Subcutaneous adipose tissue (tissue), 4 donors: Measurements from ENCODE around the gene PHF20. TPM values are rescaled to one million over a fixed set of nuclear protein-coding genes. Genes with fewer than 3 reads are reported as not detected.

Source experiments
- CTCF ChIP-seq: fragments of 450-650 bp; IDR thresholded peaks from one replicate; pipeline ENCODE4 v1.5.1; 2016; ENCODE audit warnings: low read depth, mild to moderate bottlenecking, control low read depth, antibody characterized with exemption, moderate library complexity
- total RNA-seq, 4 donors: library from RNA; depleted of rRNA; stranded (reverse); fragments of >200 nt; gene quantifications; one replicate each; pipeline ENCODE4 v1.1.0, GENCODE V29; 2016

The PHF20 gene
- total RNA-seq, 4 donors from 2014 or later = 35.5 to 61.6 (median 44.5) TPM

- no peak for TF ChIP-seq CTCF
These were observed 146.2 kb downstream of the PHF20 start for GRCh38 chr20:35918021-35918420.

GRCh38 chr20:35920523-35920922 is 148.7 kb downstream of the PHF20 start:
- TF ChIP-seq CTCF = no peak

- TF ChIP-seq CTCF = no peak
These were observed 157.5 kb downstream of the PHF20 start for GRCh38 chr20:35929301-35929700.

- no peak for TF ChIP-seq CTCF
These were observed 162.2 kb downstream of the PHF20 start for GRCh38 chr20:35934050-35934449.

- TF ChIP-seq CTCF = no peak
These were observed 167.4 kb downstream of the PHF20 start for GRCh38 chr20:35939264-35939663.

GRCh38 chr20:35941620-35942019 is 169.8 kb downstream of the PHF20 start:
- TF ChIP-seq CTCF = no peak

GRCh38 chr20:35942243-35942642 is 170.4 kb downstream of the PHF20 start:
- TF ChIP-seq CTCF = no peak

- TF ChIP-seq CTCF = no peak
These were observed 175.7 kb downstream of the PHF20 start for GRCh38 chr20:35947489-35947888.
